Activated CD4-positive, alpha-beta T cell treated with anti-CD3 and anti-CD28 coated beads for 48 hours (primary cell): ENCODE data around the gene ERF.

Source experiments
- DNase-seq: peaks from one replicate; pipeline ENCODE4 v3.0.0-alpha.2; 2020

The ERF gene

GRCh38 chr19:42239544-42240220 lies 15.2 kb downstream of the ERF start:
- no peak for DNase-seq

GRCh38 chr19:42235181-42235580 lies 19.7 kb downstream of the ERF start:
- no peak for DNase-seq

GRCh38 chr19:42234364-42234763 lies 20.6 kb downstream of the ERF start:
- no peak for DNase-seq

GRCh38 chr19:42233678-42234292 lies 21.1 kb downstream of the ERF start:
- no peak for DNase-seq

- DNase-seq = no peak
These were observed 21.8 kb downstream of the ERF start for GRCh38 chr19:42233106-42233505.

GRCh38 chr19:42232435-42232834 lies 22.5 kb downstream of the ERF start:
- DNase-seq = no peak

- DNase-seq = no peak
These were observed 24.4 kb downstream of the ERF start for GRCh38 chr19:42230571-42230970.

GRCh38 chr19:42229855-42230351 lies 25.0 kb downstream of the ERF start:
- DNase-seq = no peak

GRCh38 chr19:42229301-42229854 lies 25.6 kb downstream of the ERF start:
- no peak for DNase-seq

GRCh38 chr19:42228641-42229040 lies 26.3 kb downstream of the ERF start:
- DNase-seq = no peak

GRCh38 chr19:42226886-42227285 lies 28.0 kb downstream of the ERF start:
- no peak for DNase-seq

- no peak for DNase-seq
These were observed 29.1 kb downstream of the ERF start for GRCh38 chr19:42225718-42226292.

- no peak for DNase-seq
These were observed 29.8 kb downstream of the ERF start for GRCh38 chr19:42224940-42225717.

- DNase-seq = no peak
These were observed 34.2 kb downstream of the ERF start for GRCh38 chr19:42220751-42221097.

GRCh38 chr19:42219812-42220750 lies 34.8 kb downstream of the ERF start, which contains the start of gene ZNF526:
ZNF526 (plus strand) TSS chr19:42220312; CDS start chr19:42224404, 4,092 bp downstream.
- peak; percentile 98 for DNase-seq

- DNase-seq = peak; percentile 100
These were observed 37.1 kb downstream of the ERF start, which contains the start of gene DEDD2 for GRCh38 chr19:42217520-42218437. DEDD2 (minus strand) TSS chr19:42217677; CDS start chr19:42217007, 670 bp downstream.

GRCh38 chr19:42216653-42217519 lies 38.0 kb downstream of the ERF start:
- peak; percentile 48 for DNase-seq

- no peak for DNase-seq
These were observed 40.0 kb downstream of the ERF start for GRCh38 chr19:42214810-42215485.

- DNase-seq = no peak
These were observed 42.0 kb downstream of the ERF start for GRCh38 chr19:42212886-42213285.
